Endothelial cell of umbilical vein (primary cell): Measurements from ENCODE around the gene MRTFA. TPM values are rescaled to one million over a fixed set of nuclear protein-coding genes. Genes with fewer than 3 reads are reported as not detected.

Experiments used
- BruUV-seq: library from RNA; stranded (reverse); fragments of 400-500 nt; replicated peaks from 2 replicates; lab custom pipeline; 2021; lab: Mats Ljungman, UMichigan
- CTCF ChIA-PET: fragments of 300-600, 350-600 bp; sonication (Branson Sonifier 250); formaldehyde crosslinking; loops from one replicate; lab custom pipeline; 2021; ENCODE audit warnings: antibody characterized with exemption, inconsistent platforms; lab: Charles Lee
- POLR2A ChIA-PET: fragments of 300-600, 350-600 bp; sonication (Branson Sonifier 250); formaldehyde crosslinking; loops from one replicate; lab custom pipeline; 2021; ENCODE audit warnings: antibody characterized with exemption, inconsistent platforms; lab: Charles Lee
- DNase-seq: peaks from one replicate; pipeline ENCODE4 v3.0.0-alpha.2; 2011; ENCODE audit warnings: low read depth, low spot score
- FAIRE-seq: peaks from 2 replicates; lab custom pipeline; 2011; peaks lifted over from hg19 to GRCh38; lab: Jason Lieb, UNC
- H2AFZ ChIP-seq: 2 replicates; pipeline ENCODE4 v1.6.0; 2012; ENCODE audit warnings: low read depth, low read length, control low read depth, inconsistent platforms
- H3K27ac ChIP-seq: 2 replicates; pipeline ENCODE4 v1.5.1; 2011; ENCODE audit warnings: low read depth, mild to moderate bottlenecking, control low read depth, low read length, moderate library complexity; ENCODE audit not compliant: insufficient read depth
- H3K27me3 ChIP-seq, 2 experiments: 2 replicates each; pipeline versions ENCODE4 v1.6.0 to v1.6.1; 2011; ENCODE audit warnings: low read length in 2 of 2, mixed read lengths in 1 of 2; ENCODE audit not compliant: control insufficient read depth in 2 of 2, insufficient read depth in 2 of 2
- H3K36me3 ChIP-seq, 2 experiments: 2 replicates in 1 of 2; 3 replicates in 1 of 2; pipeline ENCODE4 v1.5.1; 2011; ENCODE audit warnings: low read length in 2 of 2, mild to moderate bottlenecking in 1 of 2, moderate library complexity in 1 of 2; ENCODE audit not compliant: control insufficient read depth in 2 of 2, insufficient read depth in 2 of 2; ENCODE audit errors: extremely low read depth in 1 of 2
- H3K4me1 ChIP-seq: 3 replicates; pipeline ENCODE4 v1.5.1; 2011; ENCODE audit warnings: mild to moderate bottlenecking, low read length; ENCODE audit not compliant: control insufficient read depth, insufficient read depth; ENCODE audit errors: extremely low read depth
- H3K4me2 ChIP-seq: 2 replicates; pipeline ENCODE4 v1.6.1; 2011; ENCODE audit warnings: low read length, control low read depth, mixed read lengths; ENCODE audit not compliant: insufficient read depth
- H3K4me3 ChIP-seq, 3 experiments: fragments of 200-600 bp in 1 of 3; sonication (generic), shearing (Covaris generic) in 1 of 3; replicated peaks in 1 of 3; 2 replicates each; pipeline ENCODE4 v1.5.1; 2011 to 2016; ENCODE audit warnings: control low read depth in 3 of 3, low read length in 3 of 3, mild to moderate bottlenecking in 2 of 3, inconsistent platforms in 1 of 3, low read depth in 1 of 3, moderate library complexity in 1 of 3; ENCODE audit not compliant: insufficient read depth in 1 of 3
- H3K79me2 ChIP-seq: 2 replicates; pipeline ENCODE4 v1.6.0; 2012; ENCODE audit warnings: low read length, inconsistent platforms; ENCODE audit not compliant: control insufficient read depth, insufficient read depth
- H3K9ac ChIP-seq: replicated peaks from 2 replicates; pipeline ENCODE3; 2011; ENCODE audit warnings: low read length, control low read depth; ENCODE audit not compliant: insufficient read depth; ENCODE audit errors: extremely low read depth
- H3K9me1 ChIP-seq: replicated peaks from 3 replicates; pipeline ENCODE4 v1.6.0; 2011; ENCODE audit warnings: mild to moderate bottlenecking, low read length; ENCODE audit not compliant: control insufficient read depth, insufficient read depth; ENCODE audit errors: extremely low read depth
- H3K9me3 ChIP-seq: replicated peaks from 2 replicates; pipeline ENCODE4 v1.5.1; 2012; ENCODE audit warnings: low read length, inconsistent platforms; ENCODE audit not compliant: control insufficient read depth, insufficient read depth
- H4K20me1 ChIP-seq: replicated peaks from 2 replicates; pipeline ENCODE3; 2011; ENCODE audit warnings: mild to moderate bottlenecking, low read length; ENCODE audit not compliant: control insufficient read depth, insufficient read depth; ENCODE audit errors: extremely low read depth
- CTCF ChIP-seq, 2 donors: IDR thresholded peaks; 1 replicate in 1 of 2; 2 replicates in 1 of 2; pipeline ENCODE4 v1.5.1; 2011; ENCODE audit warnings: low read length in 2 of 2, mild to moderate bottlenecking in 2 of 2, moderate library complexity in 2 of 2, control low read depth in 1 of 2, inconsistent platforms in 1 of 2, low read depth in 1 of 2; ENCODE audit not compliant: insufficient read depth in 1 of 2; ENCODE audit errors: extremely low read depth in 1 of 2
- EZH2 ChIP-seq: IDR thresholded peaks from 2 replicates; pipeline ENCODE4 v1.6.1; 2012; ENCODE audit warnings: borderline replicate concordance, low read depth, mild to moderate bottlenecking, moderate library complexity, low read length, inconsistent platforms; ENCODE audit not compliant: severe bottlenecking
- FOS ChIP-seq: IDR thresholded peaks from 2 replicates; pipeline ENCODE4 v1.6.1; 2011; ENCODE audit warnings: mild to moderate bottlenecking, low read length, moderate library complexity, borderline replicate concordance; ENCODE audit not compliant: insufficient read depth
- GATA2 ChIP-seq: IDR thresholded peaks from 2 replicates; pipeline ENCODE4 v1.7.0; 2011; ENCODE audit warnings: low read depth, mild to moderate bottlenecking, moderate library complexity, mixed read lengths, low read length; ENCODE audit not compliant: insufficient read length, insufficient read depth
- JUN ChIP-seq: IDR thresholded peaks from 2 replicates; pipeline ENCODE4 v1.6.1; 2011; ENCODE audit warnings: borderline replicate concordance, low read depth; ENCODE audit not compliant: insufficient read length, insufficient read depth
- MAX ChIP-seq: IDR thresholded peaks from 2 replicates; pipeline ENCODE4 v1.6.1; 2011; ENCODE audit not compliant: insufficient read depth, insufficient read length
- MYC ChIP-seq: IDR thresholded peaks from one replicate; pipeline ENCODE4 v1.6.1; 2011; ENCODE audit warnings: mild to moderate bottlenecking, low read depth, low read length
- POLR2A ChIP-seq: IDR thresholded peaks from 2 replicates; pipeline ENCODE4 v1.6.1; 2012; ENCODE audit warnings: low read depth, mild to moderate bottlenecking, control low read depth, low read length
- POLR2AphosphoS5 ChIP-seq: IDR thresholded peaks from 2 replicates; pipeline ENCODE4 v1.6.1; 2012; ENCODE audit warnings: low read depth, mild to moderate bottlenecking, control low read depth, low read length, moderate library complexity; ENCODE audit not compliant: insufficient read depth
- dilution Hi-C: fragments of 300-500 bp; cut with MboI; formaldehyde crosslinking; loops from one replicate; pipeline ENCODE4 v1.15.0; 2019; ENCODE audit warnings: low sequenced_read_pairs; ENCODE audit not compliant: extremely low pct_ligation_motif_present
- intact Hi-C: fragments of 100-400 bp; cut with micrococcal nuclease; formaldehyde crosslinking; loops from one replicate; pipeline ENCODE4 v1.10.0; 2022
- polyA plus RNA-seq, 4 experiments: library from polyadenylated mRNA; depleted of rRNA in 3 of 4; stranded (reverse) in 3 of 4; unstranded in 1 of 4; fragments of >200 nt; gene quantifications; 2 replicates each; pipeline versions ENCODE4 v1.2.1 to v1.2.3, GENCODE V29; 2011 to 2012; ENCODE audit warnings: missing spikeins in 1 of 4
- total RNA-seq: library from RNA; stranded (reverse); gene quantifications from 2 replicates; pipeline ENCODE4 v1.2.3, GENCODE V29; 2021

MRTFA gene
- total and polyA plus RNA-seq, 2 donors (not counting 3 experiments of a cell fraction or from before 2014, with no cell fraction given): 13.6 to 44.1 TPM

GRCh38 chr22:40535642-40536041 lies 100.9 kb downstream of the MRTFA start:
- no peaks in the 10 kb centered on the region for H3K9me1 ChIP-seq
- dilution Hi-C loops (loop anchor here (10.0 kb wide), 1 partner anchor 109 kb away; no protein-coding TSS in a partner anchor), intact Hi-C loops (no loop called here)
- no peaks in the 10 kb centered on the region for H3K36me3 ChIP-seq
- no peak overlapping the region for H2AFZ ChIP-seq
- H3K27ac ChIP-seq: no peak overlapping the region
- H3K27me3 ChIP-seq: no peaks in the 10 kb centered on the region
- peaks cover 18% of the 10 kb centered on the region for H3K4me1 ChIP-seq
- H3K4me3 ChIP-seq: no peak overlapping the region
- H3K79me2 ChIP-seq: peaks cover 7% of the 10 kb centered on the region
- ChIA-PET POLR2A (no interaction called here), CTCF (interaction anchor here (0.7 to 3.8 kb wide), 3 partner anchors 11 to 100 kb away, joined by 3 to 33 read pairs (median 3); no protein-coding TSS in a partner anchor)
- H4K20me1 ChIP-seq: peaks cover 5% of the 10 kb centered on the region
- no TSS peak for BruUV-seq
- FAIRE-seq (no peak), DNase-seq (no peak)
- H3K4me2 ChIP-seq: no peak overlapping the region
- H3K9me3 ChIP-seq: no peaks in the 10 kb centered on the region
- no peak overlapping the region for H3K9ac ChIP-seq
- TF ChIP-seq EZH2: no peak
- no peak for TF ChIP-seq FOS
- no peak for TF ChIP-seq POLR2AphosphoS5
- no peak for TF ChIP-seq JUN
- no peak for TF ChIP-seq MYC
- no peak for TF ChIP-seq GATA2
- TF ChIP-seq MAX: no peak

GRCh38 chr22:40535189-40535512 lies 101.4 kb downstream of the MRTFA start:
- no peak overlapping the region for H2AFZ ChIP-seq
- no peaks in the 10 kb centered on the region for H3K27me3 ChIP-seq
- CTCF ChIA-PET: interaction anchor here (0.7 to 3.8 kb wide), 5 partner anchors 11 to 102 kb away, joined by 3 to 33 read pairs (median 3); partner anchors contain the start of gene MRTFA
- peaks cover 7% of the 10 kb centered on the region for H3K79me2 ChIP-seq
- no peak overlapping the region for H3K9ac ChIP-seq
- H3K4me3 ChIP-seq: no peak overlapping the region
- no peaks in the 10 kb centered on the region for H3K36me3 ChIP-seq
- no peak for TF ChIP-seq FOS
- no peak for TF ChIP-seq JUN
- no peak for TF ChIP-seq GATA2
- TF ChIP-seq CTCF (IDR thresholded peaks at IDR 0.05; ENCODE audit: extremely low read depth in 1 of 2, insufficient read depth in 1 of 2, low read depth in 1 of 2, low read length in 2 of 2): no peak
- no peak for TF ChIP-seq MYC
- TF ChIP-seq EZH2: no peak
- TF ChIP-seq POLR2AphosphoS5: no peak
- no peak for TF ChIP-seq POLR2A
- TF ChIP-seq MAX: no peak
- H3K27ac ChIP-seq: no peak overlapping the region
- BruUV-seq: no TSS peak
- H3K9me3 ChIP-seq: no peaks in the 10 kb centered on the region
- H4K20me1 ChIP-seq: peaks cover 6% of the 10 kb centered on the region
- H3K9me1 ChIP-seq: no peaks in the 10 kb centered on the region
- DNase-seq (no peak), FAIRE-seq (no peak)
- intact Hi-C loops: no loop called here
- peaks cover 18% of the 10 kb centered on the region for H3K4me1 ChIP-seq
- H3K4me2 ChIP-seq: no peak overlapping the region
- POLR2A ChIA-PET: interaction anchor here (0.7 kb wide), 1 partner anchor 10 kb away, joined by 3 read pairs; no protein-coding TSS in a partner anchor
- dilution Hi-C loops: loop anchor here (10.0 kb wide), 1 partner anchor 110 kb away; no protein-coding TSS in a partner anchor
